ENCODE measurements around the gene R3HDM1.
"Not testable (repeated sequence)": the region's sequence is repeated elsewhere in the genome, so short reads cannot be mapped to it uniquely, and the experiment has no call there.

R3HDM1 gene

GRCh38 chr2:135709992-135710391 is 178.7 kb downstream of the R3HDM1 start:
- peak; percentile 45 to 61 for DNase-seq (ENCODE audit: low read depth in 2 of 2)

DNA sequence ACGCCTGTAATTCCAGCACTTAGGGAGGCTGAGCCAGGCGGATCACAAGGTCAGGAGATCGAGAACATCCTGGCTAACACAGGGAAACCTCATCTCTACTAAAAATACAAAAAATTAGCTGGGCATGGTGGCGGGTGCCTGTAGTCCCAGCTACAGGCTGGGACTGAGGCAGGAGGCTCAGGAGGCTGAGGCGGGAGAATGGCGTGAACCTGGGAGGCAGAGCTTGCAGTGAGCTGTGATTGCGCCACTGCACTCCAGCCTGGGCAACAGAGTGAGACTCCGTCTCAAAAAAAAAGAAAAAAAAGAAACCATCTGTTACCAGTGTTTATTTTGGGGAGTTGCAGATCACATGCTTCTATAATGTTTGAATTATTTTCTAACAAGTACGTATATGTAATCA is 183.8 kb downstream of the R3HDM1 start:
- not testable (repeated sequence) for DNase-seq (ENCODE audit: low read depth in 2 of 2)

GRCh38 chr2:135728064-135728743 is 196.9 kb downstream of the R3HDM1 start:
- DNase-seq (ENCODE audit: low read depth in 2 of 2), result no peak

DNA sequence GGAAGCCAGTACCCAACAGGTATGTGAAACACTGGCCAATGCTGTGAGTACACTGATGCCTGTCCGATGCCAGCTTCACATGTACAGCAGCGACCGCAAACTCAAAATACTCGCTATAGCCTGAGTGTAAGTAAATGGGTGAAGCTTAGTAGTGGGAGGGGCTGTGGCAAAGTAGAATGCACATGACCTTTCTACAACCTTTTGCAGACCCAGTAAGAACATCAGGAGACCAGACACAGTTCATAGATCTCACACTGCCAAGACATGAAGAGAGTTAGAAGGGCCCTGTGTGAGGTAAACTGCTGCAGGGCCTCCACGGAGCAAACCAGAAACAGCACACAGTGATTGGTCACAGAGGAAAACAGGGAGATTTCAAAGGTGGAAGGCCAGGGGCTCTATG is 201.3 kb downstream of the R3HDM1 start:
- no peak for DNase-seq (ENCODE audit: low read depth in 2 of 2)

DNA sequence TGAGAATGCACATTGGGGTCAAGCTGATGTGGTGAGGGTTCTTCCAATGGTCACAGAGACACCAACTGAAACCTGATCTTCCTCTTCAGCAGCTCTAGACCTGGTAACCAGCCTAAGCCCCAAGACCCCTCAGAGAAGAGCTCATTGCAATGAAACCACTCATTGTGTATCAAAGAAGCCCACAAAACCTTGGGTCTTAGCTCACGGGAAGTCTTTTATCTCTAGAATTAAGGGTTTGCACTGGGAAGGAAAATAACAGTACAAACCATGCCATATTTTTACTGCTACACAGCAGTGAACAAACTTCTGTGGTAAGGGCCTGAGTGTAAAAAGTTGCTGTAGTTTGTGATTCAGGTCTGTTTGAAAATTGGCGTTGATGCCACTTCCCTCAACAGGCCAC is 201.8 kb downstream of the R3HDM1 start:
- no peak for DNase-seq (ENCODE audit: low read depth in 2 of 2)

DNA sequence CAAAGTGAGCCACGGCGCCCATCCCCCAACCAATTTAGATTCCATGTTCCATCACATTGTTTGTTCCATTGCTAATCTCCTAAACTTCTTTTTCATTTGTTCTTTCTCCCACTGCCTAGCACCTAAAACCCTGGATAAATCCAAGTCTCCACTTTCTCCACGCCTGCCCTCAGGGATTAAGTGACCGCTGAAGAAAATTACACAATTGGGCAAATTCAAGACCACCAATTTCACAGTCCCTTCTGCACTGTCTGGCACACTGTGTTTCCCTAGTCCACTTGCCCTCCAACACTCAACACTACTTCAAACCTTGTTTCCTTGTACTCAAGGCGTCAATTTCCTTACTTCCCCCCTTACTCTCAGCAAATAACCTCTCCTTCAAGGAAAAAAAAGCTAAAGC is 205.3 kb downstream of the R3HDM1 start:
- DNase-seq (ENCODE audit: low read depth in 2 of 2), result no peak

DNA sequence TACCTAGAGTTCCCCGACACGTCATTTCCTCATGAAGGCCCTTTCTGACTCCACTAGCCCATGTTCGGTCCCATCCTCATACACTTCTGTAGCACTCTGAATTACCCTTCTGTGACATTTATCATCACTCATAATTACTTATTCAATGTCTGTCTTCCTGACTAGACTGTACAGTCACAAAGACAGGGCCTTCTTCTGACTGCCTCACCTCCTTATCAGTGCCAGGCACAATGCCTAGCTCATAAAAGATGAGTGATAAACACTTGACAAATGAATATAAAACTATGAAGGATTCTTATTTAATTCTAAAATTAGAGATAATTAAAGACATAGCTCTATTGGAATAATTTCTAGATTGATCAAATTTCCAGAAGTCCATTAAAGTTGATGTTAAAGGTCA is 208.9 kb downstream of the R3HDM1 start:
- DNase-seq (ENCODE audit: low read depth in 2 of 2), result no peak

DNA sequence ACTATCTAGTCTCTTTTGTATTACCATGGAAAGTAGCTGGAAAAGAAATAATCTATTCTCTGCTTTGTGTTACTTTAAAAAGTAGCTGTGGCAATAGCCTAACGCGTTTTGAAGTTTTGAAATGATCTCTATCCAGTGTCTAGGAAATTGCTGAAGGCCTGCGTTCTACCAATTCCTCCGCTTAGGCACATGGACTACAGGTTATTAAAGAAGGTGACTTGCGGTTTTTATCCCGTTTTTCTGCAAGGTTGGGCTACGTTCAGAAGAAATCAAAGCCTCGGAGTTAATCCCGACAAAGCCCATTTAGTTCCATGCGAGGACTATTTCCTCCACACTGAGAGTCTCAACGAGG is 209.7 kb downstream of the R3HDM1 start:
- DNase-seq (ENCODE audit: low read depth in 2 of 2), result no peak

GRCh38 chr2:135741395-135742324 is 210.4 kb downstream of the R3HDM1 start, which contains the start of gene UBXN4:
TSS of gene UBXN4 (plus strand) at chr2:135741855. CDS start at chr2:135741930, 75 bp downstream.
- peak; percentile 87 to 88 for DNase-seq (ENCODE audit: low read depth in 2 of 2)

GRCh38 chr2:135742325-135742757 is 211.1 kb downstream of the R3HDM1 start:
- peak; percentile 1 to 7 for DNase-seq (ENCODE audit: low read depth in 2 of 2)

DNA sequence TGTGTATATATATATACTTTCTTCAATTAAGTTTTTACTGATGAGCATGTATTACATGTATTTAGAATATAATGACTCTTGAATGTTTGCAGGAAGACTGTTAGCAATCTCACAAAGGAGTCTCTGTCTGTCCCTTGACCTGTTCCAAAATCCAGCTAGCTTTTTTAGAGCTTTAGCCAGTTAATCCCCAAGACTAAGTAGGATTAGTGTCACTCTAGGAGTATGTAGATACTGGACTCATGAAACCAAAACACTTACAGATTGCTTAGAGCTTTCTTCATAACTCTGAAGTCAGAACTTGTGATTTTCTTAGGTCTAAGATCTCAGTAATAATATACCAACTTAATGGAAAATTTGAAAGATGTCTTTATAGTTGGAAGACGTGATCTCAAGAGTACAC is 212.6 kb downstream of the R3HDM1 start:
- DNase-seq (ENCODE audit: low read depth in 2 of 2), result no peak

- no peak for DNase-seq (ENCODE audit: low read depth in 2 of 2)
Measured at GRCh38 chr2:135744760-135745314, 213.6 kb downstream of the R3HDM1 start.

DNA sequence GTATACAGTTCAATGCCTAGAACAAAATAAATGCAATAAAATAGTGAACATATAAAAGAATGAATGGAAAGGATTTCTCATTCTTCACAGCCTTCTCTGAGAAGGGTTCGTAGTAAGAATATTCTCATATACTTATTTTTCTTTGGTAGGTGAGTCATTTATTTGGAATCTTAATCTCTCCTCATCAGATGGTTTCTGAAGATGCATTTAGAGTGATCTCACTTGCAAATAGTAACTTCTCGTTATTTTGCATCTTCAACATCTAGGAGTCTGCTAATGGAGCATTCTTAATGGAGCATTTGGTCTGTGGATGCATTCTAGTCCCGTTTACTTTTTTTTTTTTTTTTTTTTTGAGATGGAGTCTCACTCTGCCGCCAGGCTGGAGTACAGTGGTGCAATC is 214.3 kb downstream of the R3HDM1 start:
- DNase-seq (ENCODE audit: low read depth in 2 of 2), result no peak

DNA sequence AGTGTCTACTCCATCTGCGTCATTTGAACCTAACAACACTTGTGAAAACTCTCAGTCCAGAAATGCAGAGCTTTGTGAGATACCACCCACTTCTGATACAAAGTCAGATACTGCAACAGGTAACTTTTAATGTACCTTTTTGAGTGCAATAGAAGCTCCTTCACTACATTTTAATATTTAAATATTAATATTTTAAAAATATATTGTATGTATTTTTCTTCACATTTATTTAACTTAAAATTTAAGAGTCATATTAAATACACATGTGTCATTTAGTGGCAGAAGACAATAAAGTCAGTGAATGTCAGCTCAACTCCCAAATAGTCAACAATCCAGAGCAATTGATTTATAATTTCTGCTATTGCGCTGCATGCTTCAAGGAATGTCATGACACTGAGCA is 224.3 kb downstream of the R3HDM1 start:
- DNase-seq (ENCODE audit: low read depth in 2 of 2), result no peak

GRCh38 chr2:135756692-135757091 is 225.4 kb downstream of the R3HDM1 start:
- DNase-seq (ENCODE audit: low read depth in 2 of 2), result no peak

DNA sequence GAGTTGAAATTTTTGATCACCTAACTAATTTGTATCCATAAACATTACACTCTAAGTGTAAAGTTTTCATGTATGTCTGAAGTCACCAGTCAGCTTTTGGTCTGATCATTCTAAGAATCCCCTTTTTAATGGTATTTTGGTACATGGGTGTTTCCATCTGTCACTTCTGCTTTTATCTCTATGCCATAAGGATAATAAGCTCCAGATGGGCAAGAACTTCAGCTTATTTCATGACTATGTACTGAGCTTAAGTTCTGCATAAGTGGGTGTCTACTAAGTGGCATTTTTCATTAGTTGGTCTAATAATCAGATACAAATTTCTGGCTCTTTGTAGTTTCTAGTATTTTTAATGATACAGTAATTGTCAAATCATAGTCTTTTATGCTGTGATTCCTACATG is 230.7 kb downstream of the R3HDM1 start:
- DNase-seq (ENCODE audit: low read depth in 2 of 2), result no peak

GRCh38 chr2:135762530-135762929 is 231.2 kb downstream of the R3HDM1 start:
- no peak for DNase-seq (ENCODE audit: low read depth in 2 of 2)

DNA sequence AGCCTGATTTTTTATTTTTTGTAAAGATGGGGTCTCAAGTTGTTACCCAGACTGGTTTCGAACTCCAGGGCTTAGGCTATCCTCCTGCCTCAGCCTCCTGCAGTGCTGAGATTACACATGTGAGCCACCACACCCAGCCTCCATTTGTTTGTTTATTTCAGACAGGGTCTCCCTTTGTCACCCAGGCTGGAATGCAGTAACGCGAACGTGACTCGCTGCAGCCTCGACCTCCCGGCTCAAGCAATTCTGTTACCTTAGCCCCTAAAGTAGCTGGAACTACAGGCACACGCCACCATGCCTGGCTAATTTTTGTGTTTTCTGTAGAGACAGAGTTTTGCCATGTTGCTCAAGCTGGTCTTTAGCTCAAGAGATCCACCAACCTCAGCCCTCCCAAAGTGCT is 237.6 kb downstream of the R3HDM1 start:
- DNase-seq (ENCODE audit: low read depth in 2 of 2), result no peak

GRCh38 chr2:135773319-135773718 is 242.0 kb downstream of the R3HDM1 start:
- no peak for DNase-seq (ENCODE audit: low read depth in 2 of 2)

DNA sequence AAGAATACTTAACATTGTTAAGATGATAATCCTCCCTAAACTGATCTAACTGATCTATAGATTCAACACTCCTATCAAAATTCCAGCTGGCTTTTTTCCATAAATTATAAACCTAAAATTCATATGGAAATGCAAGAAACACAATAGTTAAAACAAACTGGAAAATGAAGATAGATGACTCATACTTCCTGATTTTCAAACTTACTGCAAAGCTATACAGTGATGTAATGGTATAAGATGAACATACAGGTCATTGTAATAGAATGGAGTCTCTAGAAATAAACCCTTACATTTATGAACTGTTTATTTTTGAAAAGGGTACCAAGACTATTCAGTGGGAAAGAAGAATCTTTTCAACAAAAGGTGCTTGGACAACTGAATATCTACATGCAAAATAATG is 242.6 kb downstream of the R3HDM1 start:
- DNase-seq (ENCODE audit: low read depth in 2 of 2), result no peak
